HepG2 (cell line): ENCODE results near the gene OR2S2. TPM values are rescaled to one million over a fixed set of nuclear protein-coding genes. Genes with fewer than 3 reads are reported as not detected.

ENCODE experiments used
- ATAC-seq: fragments of 200-7000 bp; cut with Tn5 transposase; 3 replicates; pipeline ENCODE4 v1.9.1; 2020; ENCODE audit warnings: mild to moderate bottlenecking, moderate library complexity
- BruUV-seq: library from RNA; stranded (reverse); fragments of 400-500 nt; replicated peaks from 2 replicates; lab custom pipeline; 2021; lab: Mats Ljungman, UMichigan
- CTCF ChIA-PET: fragments of 300-600 bp; formaldehyde crosslinking; extraction: SDS; loops from one replicate; lab custom pipeline; 2021; ENCODE audit warnings: low total read pairs, inconsistent platforms, low intra/inter-chr PET ratio; lab: Yijun Ruan, JAX
- POLR2A ChIA-PET: fragments of 350-600 bp; sonication (Branson Sonifier 250); formaldehyde crosslinking; loops from one replicate; lab custom pipeline; 2020; ENCODE audit warnings: antibody characterized with exemption, inconsistent platforms; lab: Yijun Ruan, JAX
- DNase-seq: peaks from one replicate; pipeline ENCODE4 v3.0.0-alpha.2; 2015; ENCODE audit warnings: low spot score
- FAIRE-seq: peaks from 3 replicates; lab custom pipeline; 2011; peaks lifted over from hg19 to GRCh38; lab: Jason Lieb, UNC
- H2AFZ ChIP-seq: one replicate; pipeline ENCODE4 v1.6.1; 2011; ENCODE audit warnings: low read length, inconsistent platforms
- H3K27ac ChIP-seq: fragments of 300-600 bp; 3 replicates; pipeline ENCODE4 v1.8.0; 2011; ENCODE audit warnings: mixed run types, mild to moderate bottlenecking, mixed read lengths, low read length, inconsistent platforms; ENCODE audit not compliant: insufficient read depth; ENCODE audit errors: extremely low read length
- H3K27me3 ChIP-seq, 2 experiments: fragments of 200-600 bp in 1 of 2; 2 replicates in 1 of 2; 3 replicates in 1 of 2; pipeline versions ENCODE4 v1.6.0 to v1.8.0; 2011; ENCODE audit warnings: low read length in 2 of 2, mild to moderate bottlenecking in 2 of 2, moderate library complexity in 2 of 2, inconsistent platforms in 1 of 2; ENCODE audit not compliant: insufficient read depth in 2 of 2, control insufficient read depth in 1 of 2
- H3K36me3 ChIP-seq, 2 experiments: fragments of 200-600 bp in 1 of 2; replicated peaks in 1 of 2; 2 replicates in 1 of 2; 3 replicates in 1 of 2; pipeline versions ENCODE4 v1.5.1 to v1.8.0; 2011; ENCODE audit warnings: low read length in 2 of 2, inconsistent platforms in 1 of 2; ENCODE audit not compliant: insufficient read depth in 2 of 2, control insufficient read depth in 1 of 2
- H3K4me1 ChIP-seq: 2 replicates; pipeline ENCODE4 v1.5.1; 2012; ENCODE audit warnings: low read length, inconsistent platforms; ENCODE audit not compliant: insufficient read depth
- H3K4me2 ChIP-seq: 2 replicates; pipeline ENCODE4 v1.6.0; 2011; ENCODE audit warnings: low read depth, low read length, inconsistent platforms
- H3K4me3 ChIP-seq, 3 experiments: fragments of 200-600 bp in 1 of 3; sonication (generic), shearing (Covaris generic) in 1 of 3; replicated peaks in 1 of 3; 2 replicates each; pipeline ENCODE4 v1.5.1; 2011 to 2016; ENCODE audit warnings: low read length in 3 of 3, inconsistent platforms in 2 of 3, low read depth in 2 of 3, mild to moderate bottlenecking in 2 of 3, control low read depth in 1 of 3, mixed read lengths in 1 of 3; ENCODE audit not compliant: insufficient read depth in 1 of 3
- H3K79me2 ChIP-seq: one replicate; pipeline ENCODE4 v1.6.1; 2011; ENCODE audit warnings: low read length, inconsistent platforms; ENCODE audit not compliant: insufficient read depth
- H3K9ac ChIP-seq: 2 replicates; pipeline ENCODE4 v1.6.0; 2011; ENCODE audit warnings: mild to moderate bottlenecking, low read depth, low read length, inconsistent platforms; ENCODE audit not compliant: insufficient read depth
- H3K9me3 ChIP-seq: 2 replicates; pipeline ENCODE4 v1.5.1; 2012; ENCODE audit warnings: mild to moderate bottlenecking, low read length
- H4K20me1 ChIP-seq: 2 replicates; pipeline ENCODE4 v1.6.0; 2011; ENCODE audit warnings: inconsistent platforms, mild to moderate bottlenecking, low read length, moderate library complexity; ENCODE audit not compliant: insufficient read depth
- ASH2L ChIP-seq: fragments of 300-600, 200-600 bp; sonication (generic); IDR thresholded peaks from 2 replicates; pipeline ENCODE4 v1.7.0; 2017; ENCODE audit warnings: low read depth, mild to moderate bottlenecking, moderate library complexity, mixed read lengths, low read length; ENCODE audit not compliant: insufficient read length
- CHCHD3 ChIP-seq: sonication (generic); formaldehyde crosslinking; IDR thresholded peaks from 2 replicates; pipeline ENCODE4 v1.8.0; 2022; ENCODE audit warnings: mild to moderate bottlenecking, missing genetic modification reagents, moderate library complexity
- HMG20B ChIP-seq: conservative IDR thresholded peaks from 2 replicates; pipeline ENCODE4 v1.6.1; 2016; ENCODE audit warnings: missing genetic modification reagents, missing compliant biosample characterization
- HMGXB4 ChIP-seq, 2 experiments: sonication (generic) in 1 of 2; formaldehyde crosslinking in 1 of 2; IDR thresholded peaks; 2 replicates each; pipeline versions ENCODE4 v1.4.0 to v1.6.1; 2018 to 2020; ENCODE audit warnings: missing genetic modification reagents in 2 of 2, borderline replicate concordance in 1 of 2, low read depth in 1 of 2, mild to moderate bottlenecking in 1 of 2, missing biosample characterization in 1 of 2
- HOXA9 ChIP-seq: sonication (generic); formaldehyde crosslinking; IDR thresholded peaks from 2 replicates; pipeline ENCODE4 v1.8.1; 2022; ENCODE audit warnings: missing genetic modification reagents, mild to moderate bottlenecking, moderate library complexity, borderline replicate concordance
- MIER2 ChIP-seq: IDR thresholded peaks from 2 replicates; pipeline ENCODE4 v1.6.1; 2016; ENCODE audit warnings: missing biosample characterization, missing genetic modification reagents
- NAIF1 ChIP-seq: sonication (generic); formaldehyde crosslinking; IDR thresholded peaks from 2 replicates; pipeline ENCODE4 v1.5.0; 2020; ENCODE audit warnings: mild to moderate bottlenecking, missing genetic modification reagents, borderline replicate concordance
- RCOR2 ChIP-seq: IDR thresholded peaks from 2 replicates; pipeline ENCODE4 v1.6.1; 2016; ENCODE audit warnings: missing biosample characterization, missing genetic modification reagents
- ZMAT5 ChIP-seq: sonication (generic); formaldehyde crosslinking; IDR thresholded peaks from 2 replicates; pipeline ENCODE4 v1.5.0; 2020; ENCODE audit warnings: mild to moderate bottlenecking, low read depth, missing genetic modification reagents, borderline replicate concordance
- ZNF451 ChIP-seq: sonication (generic); formaldehyde crosslinking; IDR thresholded peaks from 2 replicates; pipeline ENCODE4 v1.5.0; 2020; ENCODE audit warnings: mild to moderate bottlenecking, missing genetic modification reagents
- ZNF639 ChIP-seq: conservative IDR thresholded peaks from 2 replicates; pipeline ENCODE4 v1.6.1; 2018; ENCODE audit warnings: missing genetic modification reagents
- ZNF660 ChIP-seq: sonication (generic); formaldehyde crosslinking; IDR thresholded peaks from 2 replicates; pipeline ENCODE4 v1.5.1; 2020; ENCODE audit warnings: mild to moderate bottlenecking, low read depth, missing genetic modification reagents, borderline replicate concordance
- WGBS: methylation state at CpG from one replicate; pipeline ENCODE4 v1.1.6; 2017; ENCODE audit warnings: low lambda C conversion rate; 5-methylcytosine and 5-hydroxymethylcytosine counted together
- in situ Hi-C: cut with HindIII; loops from 2 replicates; pipeline ENCODE4 v1.10.0; 2017; ENCODE audit warnings: low pct_unique_long_range_greater_than_20kb; ENCODE audit not compliant: extremely low pct_ligation_motif_present
- intact Hi-C: fragments of 100-400 bp; cut with micrococcal nuclease; formaldehyde crosslinking; loops from one replicate; pipeline ENCODE4 v1.10.0; 2022; ENCODE audit not compliant: unreplicated experiment
- polyA plus RNA-seq, 8 experiments: library from polyadenylated mRNA; depleted of rRNA in 3 of 8; stranded (reverse) in 7 of 8; unstranded in 1 of 8; fragments of >200 nt; fragmentation: Illumina TruSeq in 4 of 8; extraction: Trizol in 4 of 8; gene quantifications; 2 replicates each; pipeline versions ENCODE4 v1.2.1 to v1.2.3, GENCODE V29; 2011 to 2016; ENCODE audit warnings: low read depth in 4 of 8, missing spikeins in 1 of 8, mixed read lengths in 1 of 8; ENCODE audit not compliant: insufficient read depth in 1 of 8
- total RNA-seq, 5 experiments: library from RNA; depleted of rRNA; stranded (reverse); fragments of >200 nt; fragmentation: Illumina TruSeq; extraction: Trizol; gene quantifications; 2 replicates each; pipeline ENCODE4 v1.2.3, GENCODE V29; 2016; ENCODE audit warnings: low read depth in 1 of 5

Gene OR2S2
- total and polyA plus RNA-seq, 2 of the 13 experiments (the other 11 are each of a cell fraction or from before 2014, with no cell fraction given), result not detected

GRCh38 chr9:35945341-35946018 is 12.5 kb downstream of the OR2S2 start (continued):
- TF ChIP-seq HMGXB4 (CRISPR knock-in tag; IDR thresholded peaks at IDR 0.05; ENCODE audit: borderline replicate concordance in 1 of 2, low read depth in 1 of 2) (peak in 1 of 2 experiments; percentile 60; a peak in 1 of 4 replicates), ASH2L (peak; percentile 44), HOXA9 (CRISPR knock-in tag) (no peak), CHCHD3 (CRISPR knock-in tag) (no peak), ZMAT5 (CRISPR knock-in tag) (no peak), ZNF639 (no peak), ZNF451 (CRISPR knock-in tag) (no peak)
- TF ChIP-seq, all 625 proteins: peak for 62

- FAIRE-seq, result no peak
- WGBS, result 64% methylated on average over 3 of the region's 3 CpGs
- Histone ChIP-seq H3K4me1 (peaks cover 9% of the 10 kb centered on the region), H3K4me3 (no peak overlapping the region), H3K27me3 (peaks cover 0 to 8% of the 10 kb centered on the region in 2 experiments; a peak in 1 of 5 replicates), H3K9ac (no peak overlapping the region), H2AFZ (no peak overlapping the region), H4K20me1 (no peaks in the 10 kb centered on the region), H3K36me3 (no peaks in the 10 kb centered on the region), H3K27ac (no peak overlapping the region), H3K9me3 (peaks cover 5% of the 10 kb centered on the region; the same call in 1 of the 2 replicates), H3K79me2 (no peaks in the 10 kb centered on the region), H3K4me2 (no peak overlapping the region)
- POLR2A ChIA-PET, result no interaction called here
- ATAC-seq, result no peak
- CTCF ChIA-PET, result interaction anchor here (1.8 kb wide), 1 partner anchor 42 kb away, joined by 21 read pairs; no protein-coding TSS in a partner anchor
- in situ Hi-C loops (no loop called here), intact Hi-C loops (loop anchor here (1.0 kb wide), 1 partner anchor 42 kb away; no protein-coding TSS in a partner anchor)
- no TSS peak for BruUV-seq
- DNase-seq, result no peak
- TF ChIP-seq RCOR2 (no peak), NAIF1 (CRISPR knock-in tag) (no peak), MIER2 (CRISPR knock-in tag) (no peak), ZNF660 (no peak), HMG20B (CRISPR knock-in tag) (no peak)
Observed at GRCh38 chr9:35944841-35945240, 13.1 kb downstream of the OR2S2 start.
